GM19043 (cell line): ENCODE results near the gene THBS3.
"Not testable (repeated sequence)": the region's sequence is repeated elsewhere in the genome, so short reads cannot be mapped to it uniquely, and the experiment has no call there.

ENCODE experiments used
- ATAC-seq: cut with Tn5 transposase; IDR thresholded peaks from one replicate; pipeline ENCODE4 v1.9.1; 2021; ENCODE audit warnings: low read depth; ENCODE audit not compliant: unreplicated experiment

Gene THBS3

DNA sequence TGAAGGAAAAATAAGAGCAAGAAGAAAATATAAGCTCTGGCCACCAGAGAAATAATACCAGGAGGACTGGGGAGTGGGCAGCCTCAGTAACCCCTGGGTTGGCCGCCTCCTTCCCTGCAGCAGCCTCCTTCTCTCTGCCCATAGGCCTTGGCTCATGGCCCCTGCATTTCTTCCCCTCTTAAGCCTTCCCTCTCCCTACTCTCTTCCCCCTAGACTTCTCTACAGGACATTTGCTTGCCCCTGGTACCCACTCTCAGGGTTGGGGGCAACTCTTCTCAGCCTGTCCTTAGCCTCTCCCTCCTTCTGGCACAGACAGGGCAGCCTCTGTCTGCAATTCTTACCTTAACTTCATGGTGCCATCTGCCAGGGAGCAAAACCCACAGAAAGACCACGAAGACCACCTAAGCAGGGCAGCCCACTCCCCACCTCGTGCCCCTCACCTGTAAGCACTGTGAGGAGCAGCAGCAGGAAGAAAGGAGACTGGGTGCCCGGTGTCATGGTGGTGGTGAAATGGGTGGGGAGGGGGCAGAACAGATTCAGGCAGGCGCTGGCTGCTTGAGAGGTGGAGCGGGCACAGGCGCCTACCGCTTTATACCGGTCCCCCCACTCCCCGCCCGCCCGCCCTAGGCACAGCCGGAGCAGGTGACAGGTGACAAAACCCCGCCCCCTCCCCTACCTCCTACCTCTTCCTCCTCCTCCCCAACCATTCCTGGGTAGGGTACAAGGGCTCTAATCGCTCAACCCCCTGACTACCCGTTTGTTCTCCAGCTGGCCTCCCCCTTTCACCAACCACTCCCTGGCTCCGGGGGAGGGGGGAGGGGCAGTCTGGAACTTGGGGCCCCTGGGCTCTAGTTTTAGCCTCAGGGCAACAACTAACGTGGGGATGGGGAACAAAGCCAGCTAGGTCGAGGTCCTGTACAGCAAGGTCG, 15.1 kb downstream of the THBS3 start:
- ATAC-seq = no peak

DNA sequence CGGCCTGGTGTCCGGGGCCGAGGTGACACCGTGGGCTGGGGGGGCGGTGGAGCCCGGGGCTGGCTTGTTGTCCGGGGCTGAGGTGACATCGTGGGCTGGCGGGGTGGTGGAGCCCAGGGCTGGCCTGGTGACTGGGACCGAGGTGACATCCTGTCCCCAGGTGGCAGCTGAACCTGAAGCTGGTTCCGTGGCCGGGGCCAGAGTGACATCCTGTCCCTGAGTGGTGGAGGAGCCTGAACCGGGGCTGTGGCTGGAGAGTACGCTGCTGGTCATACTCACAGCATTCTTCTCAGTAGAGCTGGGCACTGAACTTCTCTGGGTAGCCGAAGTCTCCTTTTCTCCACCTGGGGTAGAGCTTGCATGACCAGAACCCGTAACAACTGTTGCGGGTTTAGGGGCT, 15.8 kb downstream of the THBS3 start:
- ATAC-seq = no peak

DNA sequence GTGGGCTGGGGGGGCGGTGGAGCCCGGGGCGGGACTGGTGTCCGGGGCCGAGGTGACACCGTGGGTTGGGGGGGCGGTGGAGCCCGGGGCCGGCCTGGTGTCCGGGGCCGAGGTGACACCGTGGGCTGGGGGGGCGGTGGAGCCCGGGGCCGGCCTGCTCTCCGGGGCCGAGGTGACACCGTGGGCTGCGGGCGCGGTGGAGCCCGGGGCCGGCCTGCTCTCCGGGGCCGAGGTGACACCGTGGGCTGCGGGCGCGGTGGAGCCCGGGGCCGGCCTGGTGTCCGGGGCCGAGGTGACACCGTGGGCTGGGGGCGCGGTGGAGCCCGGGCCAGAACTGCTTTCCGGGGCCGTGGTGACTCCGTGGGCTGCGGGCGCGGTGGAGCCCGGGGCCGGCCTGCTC, 17.8 kb downstream of the THBS3 start:
- ATAC-seq = not testable (repeated sequence)

DNA sequence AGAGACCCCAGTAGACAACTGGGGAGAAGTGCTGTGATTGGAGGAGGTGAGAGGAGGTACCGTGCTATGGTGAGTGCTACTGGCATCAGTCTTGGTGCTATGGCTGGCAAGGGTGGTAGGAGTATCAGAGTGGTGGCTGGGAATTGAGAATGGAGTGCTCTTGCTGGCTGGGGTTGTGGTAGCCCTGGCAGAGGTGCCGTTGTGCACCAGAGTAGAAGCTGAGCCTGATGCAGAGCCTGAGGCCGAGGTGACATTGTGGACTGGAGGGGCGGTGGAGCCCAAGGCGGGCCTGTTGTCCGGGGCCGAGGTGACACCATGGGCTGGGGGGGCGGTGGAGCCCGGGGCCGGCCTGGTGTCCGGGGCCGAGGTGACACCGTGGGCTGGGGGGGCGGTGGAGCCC, 19.4 kb downstream of the THBS3 start:
- no peak for ATAC-seq

DNA sequence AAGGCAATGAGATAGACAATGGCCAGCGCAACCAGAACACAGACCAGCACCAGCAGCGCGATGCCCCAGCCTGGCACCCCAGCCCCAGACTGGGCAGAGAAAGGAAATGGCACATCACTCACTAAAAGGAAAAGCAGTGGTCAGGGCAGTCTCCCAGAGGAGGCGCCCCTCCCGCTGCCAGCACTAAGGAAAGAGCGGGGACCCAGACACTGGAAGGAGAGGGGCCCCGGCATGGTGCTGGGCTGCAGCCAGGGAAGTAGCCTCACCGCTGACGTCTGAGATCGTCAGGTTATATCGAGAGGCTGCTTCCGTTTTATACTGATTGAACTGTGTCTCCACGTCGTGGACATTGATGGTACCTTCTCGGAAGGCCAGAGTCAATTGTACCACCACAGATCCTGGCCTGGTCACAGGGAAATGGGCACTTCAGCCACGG, 20.2 kb downstream of the THBS3 start:
- ATAC-seq = no peak

DNA sequence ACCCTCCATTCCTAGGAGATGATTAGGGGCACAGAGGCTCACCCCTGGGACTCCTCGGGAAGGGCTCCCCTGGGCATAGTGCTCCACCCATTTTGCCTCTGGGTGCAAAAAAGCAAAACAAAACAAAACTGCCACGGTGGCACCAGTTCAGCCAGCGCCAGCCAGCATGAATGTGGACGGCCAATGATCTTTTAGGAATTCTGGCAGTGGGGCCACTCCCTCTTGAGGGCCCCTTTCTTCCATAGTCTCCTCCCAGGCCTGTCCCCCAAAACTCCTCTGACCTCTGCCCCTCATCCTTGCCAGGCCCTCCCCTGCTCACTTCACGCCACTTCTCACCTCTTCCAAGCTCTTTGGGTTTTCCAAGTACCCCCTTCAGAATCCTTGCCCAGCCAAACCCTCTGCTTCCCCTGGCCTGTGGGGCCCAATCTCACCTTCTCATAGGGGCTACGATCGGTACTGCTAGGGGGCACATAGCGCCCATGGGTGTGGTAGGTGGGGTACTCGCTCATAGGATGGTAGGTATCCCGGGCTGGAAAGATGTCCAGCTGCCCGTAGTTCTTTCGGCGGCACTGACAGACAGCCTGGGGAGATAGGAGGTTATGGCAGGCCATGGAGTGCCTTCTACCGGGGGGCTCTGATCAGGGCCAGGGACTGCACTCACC, 20.8 kb downstream of the THBS3 start:
- ATAC-seq = no peak

DNA sequence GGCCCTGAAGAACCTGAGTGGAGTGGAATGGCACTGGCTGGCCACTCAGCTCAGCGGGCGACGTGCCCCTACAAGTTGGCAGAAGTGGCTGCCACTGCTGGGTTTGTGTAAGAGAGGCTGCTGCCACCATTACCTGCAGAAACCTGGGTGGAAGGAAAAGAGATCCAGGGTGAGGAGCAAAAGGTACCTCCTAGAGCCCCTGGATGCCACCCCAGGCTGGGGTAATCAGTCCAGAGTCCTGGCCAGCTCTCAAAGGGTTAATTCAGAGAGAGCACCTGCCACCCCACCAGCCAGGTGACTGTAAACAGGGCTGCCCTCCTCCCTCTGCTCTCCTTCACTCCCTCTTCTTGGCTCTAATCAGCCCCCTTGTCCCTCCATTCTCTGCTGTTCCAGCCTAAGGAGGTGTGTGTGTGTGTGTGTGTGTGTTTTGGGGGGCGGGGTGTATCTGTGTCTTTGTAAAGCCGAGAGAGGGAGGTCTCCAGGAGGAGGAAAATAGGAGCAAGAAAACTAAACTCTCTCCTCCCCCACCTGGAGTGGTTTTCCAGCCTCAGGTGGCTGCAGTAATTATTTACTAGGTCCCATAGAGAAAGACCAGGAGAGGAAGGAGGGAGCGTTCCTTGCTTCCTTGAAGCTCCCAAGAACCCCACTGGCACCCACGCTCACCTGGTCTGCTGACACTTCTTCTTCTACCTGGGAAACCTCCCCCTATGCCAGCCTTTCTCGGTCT, 21.5 kb downstream of the THBS3 start:
- ATAC-seq = no peak

DNA sequence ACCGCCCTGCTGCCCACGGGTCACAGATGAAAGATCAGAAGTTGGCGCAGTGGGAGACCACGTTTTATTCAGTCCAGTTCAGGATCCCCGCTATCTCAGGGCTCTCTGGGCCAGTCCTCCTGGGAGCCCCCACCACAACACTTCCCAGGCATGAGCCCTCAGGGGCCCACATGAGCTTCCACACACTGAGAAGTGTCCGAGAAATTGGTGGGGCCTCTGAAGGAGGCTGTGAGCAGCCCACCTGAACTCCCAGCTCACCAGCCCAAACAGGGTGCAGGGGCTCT, 22.0 kb downstream of the THBS3 start:
- no peak for ATAC-seq

DNA sequence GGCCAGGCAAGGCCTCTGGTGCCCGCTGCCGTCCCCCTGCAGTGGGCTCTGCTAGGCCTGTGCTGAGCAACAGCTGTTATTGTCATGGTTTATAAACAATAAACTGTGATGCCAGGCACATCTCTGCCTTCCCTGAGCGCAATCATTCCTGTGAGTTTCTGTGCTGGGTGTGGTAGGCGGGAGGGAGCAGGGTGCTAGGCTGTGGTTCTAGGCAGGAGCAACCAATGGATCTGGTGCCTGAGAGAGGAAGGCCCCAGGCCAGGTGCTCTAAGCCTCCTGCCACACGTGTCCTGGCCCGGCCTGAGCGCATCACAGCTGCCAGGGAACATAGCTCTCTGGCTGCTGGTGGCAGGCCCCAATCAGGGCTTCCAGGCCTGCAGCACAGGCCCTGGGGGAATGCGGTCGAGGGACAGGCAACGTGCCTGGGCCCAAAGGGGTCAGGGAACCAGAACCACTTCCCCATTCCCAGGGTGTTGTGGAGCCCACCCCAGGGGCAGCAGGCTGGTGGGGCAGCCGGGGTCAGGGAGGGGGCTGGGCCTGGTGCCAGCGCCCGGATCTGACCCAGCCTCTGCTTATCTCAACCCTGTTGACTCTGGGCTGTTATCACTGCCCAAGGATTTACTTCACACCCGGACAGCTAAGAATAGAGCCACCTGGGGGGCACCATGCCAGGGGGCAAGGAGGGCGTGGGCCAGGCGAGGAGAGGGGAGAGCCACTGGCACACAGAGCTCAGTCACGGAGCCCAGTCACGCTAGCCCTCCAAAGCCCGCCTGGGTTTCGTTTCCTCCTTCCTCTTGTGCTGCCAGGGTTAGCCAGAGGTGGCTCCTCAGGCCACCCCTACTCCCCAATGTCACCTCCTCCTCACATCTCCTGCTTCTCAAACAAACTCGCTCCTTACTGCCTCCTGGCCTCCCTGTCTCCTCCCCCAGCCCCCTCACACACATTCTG, 22.6 kb downstream of the THBS3 start:
- ATAC-seq = peak; percentile 81

DNA sequence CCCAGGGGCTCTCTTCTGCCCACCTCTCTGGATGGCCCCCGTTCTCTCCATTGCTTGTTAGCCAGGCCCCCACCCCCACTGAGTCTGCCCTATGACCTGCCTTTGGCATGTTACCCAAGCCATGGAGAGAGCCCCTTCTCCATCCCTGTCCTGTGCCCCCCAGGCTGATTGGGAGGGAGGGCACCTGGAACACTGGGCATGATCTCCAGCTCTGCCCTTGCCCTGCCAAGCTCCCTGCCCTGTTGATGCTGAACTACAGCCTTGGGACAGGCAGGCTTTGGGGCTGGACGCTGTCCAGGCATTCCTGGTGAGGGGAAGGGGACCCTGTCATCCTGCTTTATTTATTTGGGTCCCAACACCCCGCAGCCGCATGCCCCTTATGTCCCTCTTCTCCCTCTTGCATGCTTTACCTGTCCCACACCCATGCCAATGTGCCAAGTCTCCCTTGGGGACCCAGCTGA, 23.3 kb downstream of the THBS3 start:
- no peak for ATAC-seq

DNA sequence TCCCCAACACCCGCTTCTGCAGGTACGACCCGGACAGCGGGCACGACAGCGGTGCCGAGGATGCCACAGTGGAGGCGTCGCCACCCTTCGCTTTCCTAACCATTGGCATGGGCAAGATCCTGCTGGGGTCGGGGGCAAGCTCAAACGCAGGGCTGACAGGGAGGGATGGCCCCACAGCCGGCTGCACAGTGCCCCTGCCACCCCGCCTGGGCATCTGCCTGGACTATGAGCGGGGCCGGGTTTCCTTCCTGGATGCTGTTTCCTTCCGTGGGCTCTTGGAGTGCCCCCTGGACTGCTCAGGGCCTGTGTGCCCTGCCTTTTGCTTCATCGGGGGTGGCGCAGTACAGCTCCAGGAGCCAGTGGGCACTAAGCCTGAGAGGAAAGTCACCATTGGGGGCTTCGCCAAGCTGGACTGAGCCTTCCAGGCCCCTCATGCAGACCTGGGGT, 23.9 kb downstream of the THBS3 start:
- ATAC-seq = no peak

DNA sequence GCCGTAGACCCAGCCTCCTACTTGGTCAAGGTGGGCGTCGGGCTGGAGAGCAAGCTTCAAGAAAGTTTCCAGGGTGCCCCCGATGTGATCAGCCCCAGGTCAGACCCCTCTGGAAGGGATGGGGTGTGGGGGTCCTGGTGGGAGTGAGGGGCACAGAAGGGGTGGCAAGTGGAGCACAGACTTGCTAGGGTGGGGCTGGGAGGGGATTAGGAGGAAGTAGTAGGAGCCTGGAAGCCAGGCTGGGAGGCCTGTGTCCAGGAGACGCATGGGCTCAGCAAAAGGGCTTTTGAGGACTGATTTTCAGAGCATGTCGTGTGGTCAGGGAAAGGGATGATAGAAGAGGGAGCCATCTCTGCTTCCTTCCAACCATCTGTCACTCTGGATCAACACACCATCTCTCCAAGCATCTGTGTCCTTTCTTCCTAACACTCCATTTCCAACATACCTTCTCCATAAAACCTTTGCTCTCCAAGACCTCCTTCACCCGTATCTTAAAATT, 25.6 kb downstream of the THBS3 start:
- no peak for ATAC-seq

DNA sequence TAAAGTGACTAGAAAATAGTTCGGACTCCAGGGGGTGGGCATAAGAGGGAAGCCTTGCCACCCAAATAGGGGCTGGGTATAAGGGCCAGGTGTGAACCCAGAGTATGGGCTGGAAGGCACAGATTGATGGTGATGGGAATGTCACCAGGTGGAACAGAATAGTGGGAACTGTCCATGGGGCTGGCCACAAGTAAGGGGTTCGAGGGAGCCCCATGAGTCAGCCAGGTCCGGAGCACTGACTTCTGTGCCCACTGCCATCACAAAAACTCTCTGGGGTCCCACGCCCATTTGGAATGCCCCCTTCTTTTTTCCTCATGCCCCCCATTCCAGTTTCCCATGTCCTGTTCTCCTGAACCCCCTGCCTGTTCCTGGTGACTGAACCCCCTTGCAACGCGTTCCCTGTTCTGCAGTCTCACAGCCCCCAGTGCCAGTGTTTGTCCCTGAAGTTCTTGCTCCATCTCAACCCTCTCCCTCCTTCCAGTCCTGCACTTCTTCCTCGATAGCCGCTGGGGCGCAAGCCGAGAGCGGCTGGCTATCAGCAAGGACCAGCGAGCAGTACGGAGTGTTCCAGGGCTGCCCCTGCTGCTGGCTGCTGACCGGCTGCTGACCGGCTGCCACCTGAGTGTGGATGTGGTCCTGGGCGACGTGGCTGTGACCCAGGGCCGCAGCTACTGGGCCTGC, 26.2 kb downstream of the THBS3 start:
- no peak for ATAC-seq

DNA sequence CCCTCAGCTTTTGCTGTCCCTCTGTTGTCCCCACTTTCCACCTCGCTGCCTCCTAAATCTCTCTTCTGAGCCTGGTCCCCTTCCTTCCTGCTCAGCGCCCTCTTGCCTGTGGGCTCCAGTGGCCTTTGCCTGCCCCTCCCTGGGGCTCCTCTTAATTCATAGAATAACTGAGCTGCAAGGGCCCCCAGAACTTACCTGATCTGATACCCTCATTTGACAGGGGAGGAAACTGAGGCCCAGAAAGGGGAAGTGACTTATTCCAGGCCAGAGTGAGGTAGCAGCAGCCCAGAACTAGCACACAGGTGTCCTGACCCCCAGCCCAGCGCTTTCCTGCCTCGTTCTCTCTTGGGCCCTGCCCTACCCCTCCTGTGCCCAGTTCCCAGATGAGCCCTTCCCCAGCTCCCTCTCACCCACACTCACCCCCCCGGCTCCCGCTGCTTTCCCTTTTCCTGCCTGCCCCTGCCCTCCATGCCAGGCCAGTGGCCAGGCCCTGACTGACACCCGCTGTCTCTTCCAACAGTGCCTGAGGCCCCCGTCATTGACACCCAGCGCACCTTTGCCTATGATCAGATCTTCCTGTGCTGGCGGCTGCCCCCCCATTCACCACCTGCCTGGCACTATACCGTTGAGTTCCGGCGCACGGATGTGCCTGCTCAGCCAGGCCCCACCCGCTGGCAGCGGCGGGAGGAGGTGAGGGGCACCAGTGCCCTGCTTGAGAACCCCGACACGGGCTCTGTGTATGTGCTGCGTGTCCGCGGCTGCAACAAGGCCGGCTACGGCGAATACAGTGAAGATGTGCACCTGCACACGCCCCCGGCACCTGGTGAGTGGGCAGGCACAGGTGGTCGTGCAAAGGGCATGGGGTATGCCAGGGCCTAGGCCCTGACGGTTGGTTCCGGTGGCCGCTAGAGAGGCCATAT, 28.3 kb downstream of the THBS3 start:
- no peak for ATAC-seq

DNA sequence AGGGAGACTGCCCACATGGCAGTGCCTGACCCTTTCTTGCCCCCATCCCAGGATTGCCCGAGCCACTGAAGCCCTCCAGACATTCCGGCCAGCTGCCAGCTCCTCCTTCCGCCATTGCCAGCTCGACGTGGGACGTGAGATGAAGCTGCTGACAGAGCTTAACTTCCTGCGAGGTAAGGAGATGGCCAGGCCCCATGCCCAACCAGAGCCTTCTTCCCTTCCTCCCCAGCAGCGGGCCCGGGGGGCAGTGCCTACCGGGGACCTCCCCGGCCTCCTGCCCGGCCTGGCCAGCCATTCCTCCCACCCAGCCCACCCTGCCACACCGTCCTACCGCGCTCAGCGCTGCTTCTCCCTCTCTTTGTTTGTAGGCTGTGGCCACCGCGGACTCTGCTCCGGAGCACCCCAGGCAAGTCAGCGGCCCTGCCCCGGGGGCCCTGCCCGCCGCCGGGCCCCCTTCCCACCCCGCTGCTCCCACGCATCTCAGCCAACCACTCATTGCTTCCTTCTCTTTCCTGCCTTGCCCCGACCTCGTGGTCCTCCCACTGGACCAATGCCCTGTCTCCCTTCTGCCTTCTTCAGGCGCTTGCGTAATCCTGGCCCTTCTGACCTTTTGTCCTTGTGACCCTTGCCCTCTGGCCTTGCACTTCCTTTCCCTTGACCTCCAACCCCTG, 29.1 kb downstream of the THBS3 start:
- ATAC-seq = no peak

DNA sequence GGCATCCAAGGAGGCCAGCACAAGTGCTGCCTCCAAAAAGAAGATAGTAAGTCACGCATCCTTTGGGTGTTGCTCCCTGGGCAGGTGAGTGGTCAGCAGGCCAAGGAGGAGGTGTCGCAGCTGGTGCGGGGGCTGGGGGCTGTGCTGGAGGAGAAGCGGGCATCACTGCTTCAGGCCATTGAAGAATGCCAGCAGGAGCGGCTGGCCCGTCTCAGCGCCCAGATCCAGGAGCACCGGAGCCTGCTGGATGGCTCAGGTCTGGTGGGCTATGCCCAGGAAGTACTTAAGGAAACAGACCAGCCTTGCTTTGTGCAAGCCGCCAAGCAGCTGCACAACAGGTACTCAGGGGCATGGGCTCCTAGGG, 29.8 kb downstream of the THBS3 start:
- no peak for ATAC-seq

DNA sequence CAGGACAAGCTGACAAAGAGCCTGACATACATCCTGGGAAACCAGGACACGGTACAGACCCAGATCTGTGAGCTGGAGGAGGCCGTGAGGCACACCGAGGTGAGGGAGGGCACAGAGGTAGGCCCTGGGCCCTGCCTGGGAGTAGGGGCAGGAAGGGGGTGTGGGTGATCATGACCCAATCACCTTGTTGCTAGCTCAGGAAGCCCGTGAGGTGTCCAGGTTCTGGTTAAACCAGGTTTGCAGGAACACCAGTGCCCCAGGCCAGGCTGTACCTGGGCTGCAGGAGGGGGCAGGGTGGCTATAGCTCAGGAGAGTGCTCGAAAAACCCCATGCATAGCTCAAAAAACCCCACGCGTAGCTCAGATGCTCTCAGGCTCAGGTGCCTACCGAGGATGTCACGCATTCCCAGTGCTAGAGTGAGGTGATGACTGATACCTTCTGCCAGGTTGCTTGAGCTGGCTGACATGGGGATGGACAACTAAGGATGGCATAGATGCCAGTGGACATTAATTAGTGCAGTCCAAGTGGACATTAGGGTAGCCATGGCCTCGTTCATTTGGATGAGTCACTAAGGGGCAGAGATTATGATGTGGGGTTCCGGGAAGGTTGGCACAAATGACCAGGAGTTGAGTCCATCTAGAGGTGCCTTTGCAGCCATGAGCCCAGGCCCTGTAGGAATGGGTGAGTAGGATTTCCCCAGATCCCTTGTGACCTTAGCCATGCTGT, 30.3 kb downstream of the THBS3 start:
- ATAC-seq = no peak
